SK-N-SH (cell line): ENCODE data around the gene IGF2. TPM values are rescaled to one million over a fixed set of nuclear protein-coding genes. Genes with fewer than 3 reads are reported as not detected.

ENCODE experiments used
- CTCF ChIA-PET: fragments of 300-600, 350-600 bp; formaldehyde crosslinking; extraction: SDS; loops from one replicate; lab custom pipeline; 2021; lab: Yijun Ruan, JAX
- POLR2A ChIA-PET: fragments of 350-600 bp; sonication (Branson Sonifier 250); formaldehyde crosslinking; extraction: SDS; loops from one replicate; lab custom pipeline; 2020; ENCODE audit warnings: antibody characterized with exemption, inconsistent platforms; lab: Yijun Ruan, JAX
- DNase-seq: peaks from one replicate; pipeline ENCODE4 v3.0.0; 2012
- H2AFZ ChIP-seq: fragments of 200-600 bp; sonication (generic); 2 replicates; pipeline ENCODE4 v1.8.1; 2016; ENCODE audit warnings: antibody characterized with exemption, mild to moderate bottlenecking, low read depth
- H3F3A ChIP-seq: fragments of 200-600 bp; sonication (generic); replicated peaks from 2 replicates; pipeline ENCODE3; 2016; ENCODE audit warnings: antibody characterized with exemption, mild to moderate bottlenecking; ENCODE audit not compliant: insufficient read depth
- H3K27ac ChIP-seq, 2 experiments: fragments of 200-500 bp in 1 of 2; fragments of 200-600 bp in 1 of 2; sonication (Bioruptor generic) in 1 of 2; sonication (generic), shearing (Covaris generic) in 1 of 2; 2 replicates each; pipeline versions ENCODE4 v1.5.1 to v1.6.1; 2014 to 2016; ENCODE audit warnings: low read depth in 2 of 2, inconsistent platforms in 1 of 2, low read length in 1 of 2, mild to moderate bottlenecking in 1 of 2, mixed read lengths in 1 of 2
- H3K27me3 ChIP-seq: fragments of 200-600 bp; sonication (generic), shearing (Covaris generic); 2 replicates; pipeline ENCODE4 v1.6.1; 2016; ENCODE audit warnings: mixed run types; ENCODE audit not compliant: insufficient read depth
- H3K36me3 ChIP-seq, 2 experiments: fragments of 200-500 bp in 1 of 2; fragments of 200-600 bp in 1 of 2; sonication (Bioruptor generic) in 1 of 2; sonication (generic) in 1 of 2; replicated peaks in 1 of 2; 2 replicates each; pipeline versions ENCODE3 to v1.5.1; 2014 to 2016; ENCODE audit warnings: low read length in 1 of 2, mild to moderate bottlenecking in 1 of 2; ENCODE audit not compliant: insufficient read depth in 2 of 2, control insufficient read depth in 1 of 2
- H3K4me1 ChIP-seq, 2 experiments: fragments of 200-500 bp in 1 of 2; fragments of 200-600 bp in 1 of 2; sonication (Bioruptor generic) in 1 of 2; sonication (generic), shearing (Covaris generic) in 1 of 2; 2 replicates each; pipeline versions ENCODE4 v1.5.1 to v1.6.1; 2014 to 2016; ENCODE audit warnings: low read depth in 1 of 2, low read length in 1 of 2, mixed run types in 1 of 2; ENCODE audit not compliant: insufficient read depth in 2 of 2, control insufficient read depth in 1 of 2
- H3K4me2 ChIP-seq: fragments of 200-600 bp; sonication (generic), shearing (Covaris generic); 2 replicates; pipeline ENCODE4 v1.6.1; 2017; ENCODE audit warnings: mixed run types
- H3K4me3 ChIP-seq, 2 experiments: fragments of 200-500 bp in 1 of 2; fragments of 200-600 bp in 1 of 2; sonication (Bioruptor generic) in 1 of 2; sonication (generic), shearing (Covaris generic) in 1 of 2; 2 replicates each; pipeline versions ENCODE4 v1.5.1 to v1.8.1; 2014 to 2016; ENCODE audit warnings: low read depth in 2 of 2, inconsistent platforms in 1 of 2, low read length in 1 of 2, mild to moderate bottlenecking in 1 of 2, mixed read lengths in 1 of 2, moderate library complexity in 1 of 2
- H3K79me2 ChIP-seq: fragments of 200-600 bp; sonication (generic); 2 replicates; pipeline ENCODE4 v1.8.1; 2017; ENCODE audit warnings: mild to moderate bottlenecking; ENCODE audit not compliant: insufficient read depth
- H3K9ac ChIP-seq: fragments of 200-600 bp; sonication (generic); 2 replicates; pipeline ENCODE4 v1.6.1; 2017; ENCODE audit warnings: mixed run types
- H3K9me2 ChIP-seq: fragments of 200-600 bp; sonication (generic); 2 replicates; pipeline ENCODE4 v1.6.1; 2017; ENCODE audit warnings: mixed run types
- H3K9me3 ChIP-seq: fragments of 200-600 bp; sonication (generic); 2 replicates; pipeline ENCODE4 v1.6.1; 2017; ENCODE audit warnings: mixed run types, mild to moderate bottlenecking, moderate library complexity
- H4K20me1 ChIP-seq: fragments of 200-600 bp; sonication (generic); 2 replicates; pipeline ENCODE4 v1.6.1; 2017; ENCODE audit warnings: mild to moderate bottlenecking, mixed run types; ENCODE audit not compliant: insufficient read depth
- CHD2 ChIP-seq: fragments of 150-350 bp; IDR thresholded peaks from 2 replicates; pipeline ENCODE4 v1.6.1; 2018; ENCODE audit warnings: low read length; ENCODE audit not compliant: partially characterized antibody
- EP300 ChIP-seq, 2 experiments: IDR thresholded peaks; 2 replicates each; pipeline versions ENCODE4 v1.4.0 to v1.6.1; 2012; ENCODE audit warnings: borderline replicate concordance in 1 of 2, low read depth in 1 of 2, low read length in 1 of 2
- EZH2phosphoT487 ChIP-seq: fragments of 200-600 bp; sonication (generic); IDR thresholded peaks from 2 replicates; pipeline ENCODE4 v1.6.1; 2017; ENCODE audit warnings: low read depth, mixed run types, mild to moderate bottlenecking, antibody characterized with exemption, moderate library complexity, borderline replicate concordance
- GABPA ChIP-seq: IDR thresholded peaks from 2 replicates; pipeline ENCODE4 v1.4.0; 2012; ENCODE audit warnings: low read depth, mild to moderate bottlenecking
- GATA2 ChIP-seq: sonication (generic); formaldehyde crosslinking; IDR thresholded peaks from 2 replicates; pipeline ENCODE4 v1.5.0; 2020; ENCODE audit warnings: mild to moderate bottlenecking, missing genetic modification reagents
- MEF2A ChIP-seq: IDR thresholded peaks from 2 replicates; pipeline ENCODE4 v1.4.0; 2012; ENCODE audit warnings: low read depth, borderline replicate concordance
- NRF1 ChIP-seq: IDR thresholded peaks from 2 replicates; pipeline ENCODE4 v1.6.1; 2012; ENCODE audit warnings: low read depth, mild to moderate bottlenecking, low read length
- POLR2AphosphoS5 ChIP-seq: IDR thresholded peaks from 2 replicates; pipeline ENCODE4 v1.6.1; 2012; ENCODE audit warnings: low read depth, low read length
- RAD21 ChIP-seq: IDR thresholded peaks from 2 replicates; pipeline ENCODE4 v1.6.1; 2012; ENCODE audit warnings: mild to moderate bottlenecking, low read length
- RCOR1 ChIP-seq: fragments of 150-350 bp; IDR thresholded peaks from 2 replicates; pipeline ENCODE4 v1.6.1; 2017; ENCODE audit warnings: antibody characterized with exemption, low read length
- SMC3 ChIP-seq: IDR thresholded peaks from 2 replicates; pipeline ENCODE4 v1.6.1; 2012; ENCODE audit warnings: low read depth, low read length, improper control_type of control experiment
- YY1 ChIP-seq: IDR thresholded peaks from 2 replicates; pipeline ENCODE4 v1.4.0; 2012; ENCODE audit warnings: low read depth, mild to moderate bottlenecking
- WGBS: methylation state at CpG from one replicate; pipeline ENCODE4 v1.1.6; 2017; ENCODE audit warnings: low lambda C conversion rate; 5-methylcytosine and 5-hydroxymethylcytosine counted together
- polyA plus RNA-seq, 3 experiments: library from polyadenylated mRNA; depleted of rRNA; stranded (reverse); fragments of >200 nt; gene quantifications; 2 replicates each; pipeline ENCODE4 v1.2.3, GENCODE V29; 2012
- TF ChIP-seq, protein P1 (sequence below): IDR thresholded peaks from 2 replicates; pipeline ENCODE4 v1.4.0; 2012; ENCODE audit warnings: low read depth, borderline replicate concordance
- TF ChIP-seq, protein P2 (sequence below): IDR thresholded peaks from 2 replicates; pipeline ENCODE4 v1.4.0; 2012; ENCODE audit warnings: low read depth
- TF ChIP-seq, protein P3 (sequence below): fragments of 150-350 bp; IDR thresholded peaks from 2 replicates; pipeline ENCODE4 v1.6.1; 2017; ENCODE audit warnings: antibody characterized with exemption, low read length, low read depth, borderline replicate concordance
- TF ChIP-seq, protein P4 (sequence below): fragments of 150-350 bp; IDR thresholded peaks from 2 replicates; pipeline ENCODE4 v1.6.1; 2016; ENCODE audit warnings: mild to moderate bottlenecking, low read depth, low read length
- TF ChIP-seq, protein P5 (sequence below): IDR thresholded peaks from 2 replicates; pipeline ENCODE4 v1.6.1; 2012; ENCODE audit warnings: mild to moderate bottlenecking, low read depth, low read length, moderate library complexity

IGF2 gene
- polyA plus RNA-seq, 1 of the 3 experiments (the other 2 are of a cell fraction): 0.05 TPM

DNA sequence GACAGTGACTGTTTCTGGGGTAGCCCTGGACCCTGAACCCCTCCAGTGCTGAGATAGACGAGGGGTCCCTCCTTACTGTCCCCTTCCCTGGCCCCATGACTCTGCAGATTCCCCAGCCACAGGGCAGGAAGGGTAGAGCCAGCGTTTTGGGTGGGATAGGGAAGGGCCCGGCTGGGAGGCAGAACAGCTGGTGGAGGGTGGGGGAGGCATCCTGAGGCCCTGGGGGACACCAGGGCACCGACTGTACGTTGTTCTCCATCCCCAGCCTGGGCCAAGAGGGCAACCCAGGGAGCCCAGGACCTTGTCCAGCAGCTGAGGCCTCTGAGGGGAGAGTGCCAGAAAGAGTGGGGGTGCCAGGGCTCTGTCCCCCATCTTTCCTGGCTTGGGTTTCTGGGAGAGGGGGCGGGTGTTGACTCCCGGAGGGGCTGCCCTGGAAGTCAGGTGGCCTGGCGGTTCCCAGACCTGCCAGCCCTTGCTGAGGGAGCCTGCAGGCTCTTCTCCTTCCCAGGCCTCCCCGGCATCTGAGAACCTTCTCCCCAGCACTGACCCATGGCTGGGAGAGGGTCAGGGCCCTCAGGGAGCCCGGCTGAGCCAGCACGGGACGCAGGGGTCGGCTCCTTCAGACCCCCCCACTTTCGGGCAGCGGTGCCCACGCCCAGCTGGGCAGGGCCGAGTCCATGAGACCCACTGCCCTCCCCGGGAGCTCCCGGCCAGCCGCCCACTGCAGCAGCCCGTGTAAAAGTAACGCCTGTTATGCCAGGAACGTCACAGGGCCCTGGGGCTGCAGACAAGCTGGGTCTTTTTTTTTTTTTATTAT lies 30.3 kb downstream of the IGF2 start:
- H3K9me2 ChIP-seq: no peaks in the 10 kb centered on the region
- H3K27me3 ChIP-seq: no peaks in the 10 kb centered on the region
- no peak overlapping the region for H3K4me3 ChIP-seq
- no peaks in the 10 kb centered on the region for H3K79me2 ChIP-seq
- WGBS: 50% methylated on average over 11 of the region's 23 CpGs
- no peak for DNase-seq
- no peaks in the 10 kb centered on the region for H3K9me3 ChIP-seq
- no peak for TF ChIP-seq GABPA
- TF ChIP-seq EZH2phosphoT487: no peak
- TF ChIP-seq, protein P1, sequence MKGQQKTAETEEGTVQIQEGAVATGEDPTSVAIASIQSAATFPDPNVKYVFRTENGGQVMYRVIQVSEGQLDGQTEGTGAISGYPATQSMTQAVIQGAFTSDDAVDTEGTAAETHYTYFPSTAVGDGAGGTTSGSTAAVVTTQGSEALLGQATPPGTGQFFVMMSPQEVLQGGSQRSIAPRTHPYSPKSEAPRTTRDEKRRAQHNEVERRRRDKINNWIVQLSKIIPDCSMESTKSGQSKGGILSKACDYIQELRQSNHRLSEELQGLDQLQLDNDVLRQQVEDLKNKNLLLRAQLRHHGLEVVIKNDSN: no peak
- TF ChIP-seq RCOR1: no peak
- TF ChIP-seq CHD2: no peak
- no peak for TF ChIP-seq GATA2 (CRISPR knock-in tag)
- no peak for TF ChIP-seq YY1
- TF ChIP-seq, protein P2, sequence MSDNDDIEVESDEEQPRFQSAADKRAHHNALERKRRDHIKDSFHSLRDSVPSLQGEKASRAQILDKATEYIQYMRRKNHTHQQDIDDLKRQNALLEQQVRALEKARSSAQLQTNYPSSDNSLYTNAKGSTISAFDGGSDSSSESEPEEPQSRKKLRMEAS: no peak
- TF ChIP-seq EP300 (IDR thresholded peaks at IDR 0.05; ENCODE audit: borderline replicate concordance in 1 of 2, low read depth in 1 of 2, low read length in 1 of 2): no peak
- TF ChIP-seq RAD21: no peak
- TF ChIP-seq, protein P3, sequence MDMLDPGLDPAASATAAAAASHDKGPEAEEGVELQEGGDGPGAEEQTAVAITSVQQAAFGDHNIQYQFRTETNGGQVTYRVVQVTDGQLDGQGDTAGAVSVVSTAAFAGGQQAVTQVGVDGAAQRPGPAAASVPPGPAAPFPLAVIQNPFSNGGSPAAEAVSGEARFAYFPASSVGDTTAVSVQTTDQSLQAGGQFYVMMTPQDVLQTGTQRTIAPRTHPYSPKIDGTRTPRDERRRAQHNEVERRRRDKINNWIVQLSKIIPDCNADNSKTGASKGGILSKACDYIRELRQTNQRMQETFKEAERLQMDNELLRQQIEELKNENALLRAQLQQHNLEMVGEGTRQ: no peak
- TF ChIP-seq, all 33 proteins: peak for 0
- H3K9ac ChIP-seq: no peak overlapping the region
- no peak overlapping the region for H2AFZ ChIP-seq
- H3K27ac ChIP-seq: no peak overlapping the region
- no peak overlapping the region for H3K4me2 ChIP-seq
- POLR2A ChIA-PET: no interaction called here
- no peaks in the 10 kb centered on the region for H3K36me3 ChIP-seq
- peaks cover 0 to 4% of the 10 kb centered on the region in 2 experiments; a peak in 1 of 4 replicates for H3K4me1 ChIP-seq
- H4K20me1 ChIP-seq: no peaks in the 10 kb centered on the region
- CTCF ChIA-PET: interaction anchor here (1.0 to 2.3 kb wide), 4 partner anchors 11 to 562 kb away, joined by 3 to 10 read pairs (median 4); no protein-coding TSS in a partner anchor
- H3F3A ChIP-seq: no peaks in the 10 kb centered on the region

DNA sequence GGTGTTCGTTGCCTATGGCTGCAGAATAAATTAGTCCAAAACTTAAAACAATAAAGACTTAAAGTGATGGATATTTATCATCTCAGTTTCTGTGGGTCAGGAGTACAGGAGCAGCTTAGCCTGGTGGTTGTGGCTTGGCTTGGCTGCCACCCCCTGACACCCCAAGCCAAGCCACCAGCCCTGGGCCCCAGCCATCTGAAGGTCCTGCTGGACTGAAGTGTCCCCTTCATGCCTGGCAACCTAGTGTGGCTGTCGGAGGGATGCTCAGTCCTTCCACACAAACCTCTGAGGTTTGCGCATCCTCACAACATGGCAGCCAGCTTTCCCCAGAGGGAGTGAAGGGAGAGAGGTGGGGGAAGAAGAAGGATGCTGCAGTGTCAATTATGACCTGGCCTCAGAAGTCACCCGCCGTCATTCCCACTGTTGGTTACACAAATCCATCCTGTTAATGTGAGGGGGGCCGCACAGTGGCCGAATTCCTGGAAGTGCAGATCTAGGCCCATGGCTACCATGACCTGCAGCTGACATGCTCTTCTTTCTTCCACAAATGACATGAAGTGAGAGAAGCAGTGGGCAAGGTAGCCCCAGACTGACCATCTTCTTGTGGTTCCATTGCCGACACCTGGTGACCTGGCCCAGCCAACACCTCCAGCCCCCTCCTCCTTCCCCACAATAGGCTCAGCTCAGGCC lies 31.1 kb downstream of the IGF2 start:
- no peak overlapping the region for H3K4me3 ChIP-seq
- H3K9me2 ChIP-seq: no peaks in the 10 kb centered on the region
- no peaks in the 10 kb centered on the region for H3F3A ChIP-seq
- H3K36me3 ChIP-seq: no peaks in the 10 kb centered on the region
- no peaks in the 10 kb centered on the region for H3K9me3 ChIP-seq
- H3K4me2 ChIP-seq: no peak overlapping the region
- peaks cover 0 to 4% of the 10 kb centered on the region in 2 experiments; a peak in 1 of 4 replicates for H3K4me1 ChIP-seq
- WGBS: 69% methylated on average over 6 of the region's 8 CpGs
- H4K20me1 ChIP-seq: no peaks in the 10 kb centered on the region
- H3K27me3 ChIP-seq: no peaks in the 10 kb centered on the region
- no peak overlapping the region for H3K9ac ChIP-seq
- ChIA-PET POLR2A (no interaction called here), CTCF (no interaction called here)
- no peaks in the 10 kb centered on the region for H3K79me2 ChIP-seq
- no peak overlapping the region for H3K27ac ChIP-seq
- DNase-seq: no peak
- no peak overlapping the region for H2AFZ ChIP-seq
- no peak for TF ChIP-seq CHD2
- TF ChIP-seq, protein P2: no peak
- no peak for TF ChIP-seq NRF1
- TF ChIP-seq, protein P4, sequence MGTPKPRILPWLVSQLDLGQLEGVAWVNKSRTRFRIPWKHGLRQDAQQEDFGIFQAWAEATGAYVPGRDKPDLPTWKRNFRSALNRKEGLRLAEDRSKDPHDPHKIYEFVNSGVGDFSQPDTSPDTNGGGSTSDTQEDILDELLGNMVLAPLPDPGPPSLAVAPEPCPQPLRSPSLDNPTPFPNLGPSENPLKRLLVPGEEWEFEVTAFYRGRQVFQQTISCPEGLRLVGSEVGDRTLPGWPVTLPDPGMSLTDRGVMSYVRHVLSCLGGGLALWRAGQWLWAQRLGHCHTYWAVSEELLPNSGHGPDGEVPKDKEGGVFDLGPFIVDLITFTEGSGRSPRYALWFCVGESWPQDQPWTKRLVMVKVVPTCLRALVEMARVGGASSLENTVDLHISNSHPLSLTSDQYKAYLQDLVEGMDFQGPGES: no peak
- TF ChIP-seq SMC3: no peak
- TF ChIP-seq MEF2A: no peak
- no peak for TF ChIP-seq EP300 (IDR thresholded peaks at IDR 0.05; ENCODE audit: borderline replicate concordance in 1 of 2, low read depth in 1 of 2, low read length in 1 of 2)
- no peak for TF ChIP-seq GATA2 (CRISPR knock-in tag)
- TF ChIP-seq RAD21: no peak
- TF ChIP-seq, protein P5, sequence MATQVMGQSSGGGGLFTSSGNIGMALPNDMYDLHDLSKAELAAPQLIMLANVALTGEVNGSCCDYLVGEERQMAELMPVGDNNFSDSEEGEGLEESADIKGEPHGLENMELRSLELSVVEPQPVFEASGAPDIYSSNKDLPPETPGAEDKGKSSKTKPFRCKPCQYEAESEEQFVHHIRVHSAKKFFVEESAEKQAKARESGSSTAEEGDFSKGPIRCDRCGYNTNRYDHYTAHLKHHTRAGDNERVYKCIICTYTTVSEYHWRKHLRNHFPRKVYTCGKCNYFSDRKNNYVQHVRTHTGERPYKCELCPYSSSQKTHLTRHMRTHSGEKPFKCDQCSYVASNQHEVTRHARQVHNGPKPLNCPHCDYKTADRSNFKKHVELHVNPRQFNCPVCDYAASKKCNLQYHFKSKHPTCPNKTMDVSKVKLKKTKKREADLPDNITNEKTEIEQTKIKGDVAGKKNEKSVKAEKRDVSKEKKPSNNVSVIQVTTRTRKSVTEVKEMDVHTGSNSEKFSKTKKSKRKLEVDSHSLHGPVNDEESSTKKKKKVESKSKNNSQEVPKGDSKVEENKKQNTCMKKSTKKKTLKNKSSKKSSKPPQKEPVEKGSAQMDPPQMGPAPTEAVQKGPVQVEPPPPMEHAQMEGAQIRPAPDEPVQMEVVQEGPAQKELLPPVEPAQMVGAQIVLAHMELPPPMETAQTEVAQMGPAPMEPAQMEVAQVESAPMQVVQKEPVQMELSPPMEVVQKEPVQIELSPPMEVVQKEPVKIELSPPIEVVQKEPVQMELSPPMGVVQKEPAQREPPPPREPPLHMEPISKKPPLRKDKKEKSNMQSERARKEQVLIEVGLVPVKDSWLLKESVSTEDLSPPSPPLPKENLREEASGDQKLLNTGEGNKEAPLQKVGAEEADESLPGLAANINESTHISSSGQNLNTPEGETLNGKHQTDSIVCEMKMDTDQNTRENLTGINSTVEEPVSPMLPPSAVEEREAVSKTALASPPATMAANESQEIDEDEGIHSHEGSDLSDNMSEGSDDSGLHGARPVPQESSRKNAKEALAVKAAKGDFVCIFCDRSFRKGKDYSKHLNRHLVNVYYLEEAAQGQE: no peak
- no peak for TF ChIP-seq POLR2AphosphoS5
